ENCODE results near the gene RAPGEF4.

Gene RAPGEF4

DNA sequence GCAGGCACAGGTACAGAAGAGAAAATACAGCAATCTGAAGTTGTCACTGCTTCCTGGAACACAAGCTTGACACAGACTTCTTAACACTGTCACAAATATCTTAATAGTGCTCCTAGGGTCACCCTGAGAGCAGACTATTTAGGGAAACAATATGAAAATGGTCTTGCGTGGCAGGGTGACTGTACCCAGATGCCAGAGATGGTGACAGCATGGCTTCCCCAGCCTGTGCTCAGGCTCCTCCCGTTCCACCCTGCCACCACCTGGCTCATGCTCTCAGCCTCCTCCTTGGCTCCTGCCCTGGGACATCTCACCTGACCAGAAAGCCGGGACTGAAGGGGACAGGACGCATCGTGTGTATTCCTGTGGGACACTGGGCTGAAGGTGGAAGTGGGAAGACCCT, 111.5 kb downstream of the RAPGEF4 start:
- Histone ChIP-seq H3K9ac (ENCODE audit: low read length) (no peak overlapping the region), H3K4me3 (ENCODE audit: low read length) (no peak overlapping the region)

DNA sequence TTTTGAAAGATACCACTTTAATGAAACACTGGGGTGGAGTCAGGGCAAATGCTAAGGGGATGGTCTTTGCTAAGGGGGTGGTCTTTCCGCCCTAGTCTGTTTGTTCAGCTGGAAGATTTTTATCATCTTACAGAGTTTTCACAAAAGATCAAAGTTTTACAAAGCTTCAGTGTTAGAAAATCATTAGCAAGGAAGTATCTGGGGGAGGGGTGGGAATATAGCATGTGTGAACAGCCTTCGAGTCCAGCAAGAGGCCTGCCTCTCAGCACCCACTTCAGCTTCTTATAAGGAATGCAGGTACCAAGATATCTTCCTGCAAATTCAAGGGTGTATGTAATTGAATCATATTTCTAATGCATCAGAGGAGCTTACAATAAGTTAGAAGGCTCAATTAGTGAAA, 112.9 kb downstream of the RAPGEF4 start:
- H3K36me3 ChIP-seq (ENCODE audit: control insufficient read depth, insufficient read depth, low read length, severe bottlenecking): no peaks in the 10 kb centered on the region
- DNase-seq (ENCODE audit: low read depth): no peak
- peaks cover 8% of the 10 kb centered on the region for H3K4me1 ChIP-seq (ENCODE audit: control insufficient read depth, insufficient read depth, low read length)
- H3K4me3 ChIP-seq (ENCODE audit: low read length): no peak overlapping the region
- H3K9me3 ChIP-seq (ENCODE audit: control insufficient read depth, low read length): peaks cover 3% of the 10 kb centered on the region
- H3K9ac ChIP-seq (ENCODE audit: low read length): no peak overlapping the region
- H3K27me3 ChIP-seq (replicated peaks; ENCODE audit: control insufficient read depth, insufficient read depth, low read length): no peaks in the 10 kb centered on the region

More for the DNA sequence above, 111.5 kb downstream of the RAPGEF4 start:
- DNase-seq (ENCODE audit: low read depth): no peak
- no peaks in the 10 kb centered on the region for H3K27me3 ChIP-seq (replicated peaks; ENCODE audit: control insufficient read depth, insufficient read depth, low read length)
- H3K36me3 ChIP-seq (ENCODE audit: control insufficient read depth, insufficient read depth, low read length, severe bottlenecking): no peaks in the 10 kb centered on the region
- H3K4me1 ChIP-seq (ENCODE audit: control insufficient read depth, insufficient read depth, low read length): peaks cover 8% of the 10 kb centered on the region
- H3K9me3 ChIP-seq (ENCODE audit: control insufficient read depth, low read length): peaks cover 3% of the 10 kb centered on the region

DNA sequence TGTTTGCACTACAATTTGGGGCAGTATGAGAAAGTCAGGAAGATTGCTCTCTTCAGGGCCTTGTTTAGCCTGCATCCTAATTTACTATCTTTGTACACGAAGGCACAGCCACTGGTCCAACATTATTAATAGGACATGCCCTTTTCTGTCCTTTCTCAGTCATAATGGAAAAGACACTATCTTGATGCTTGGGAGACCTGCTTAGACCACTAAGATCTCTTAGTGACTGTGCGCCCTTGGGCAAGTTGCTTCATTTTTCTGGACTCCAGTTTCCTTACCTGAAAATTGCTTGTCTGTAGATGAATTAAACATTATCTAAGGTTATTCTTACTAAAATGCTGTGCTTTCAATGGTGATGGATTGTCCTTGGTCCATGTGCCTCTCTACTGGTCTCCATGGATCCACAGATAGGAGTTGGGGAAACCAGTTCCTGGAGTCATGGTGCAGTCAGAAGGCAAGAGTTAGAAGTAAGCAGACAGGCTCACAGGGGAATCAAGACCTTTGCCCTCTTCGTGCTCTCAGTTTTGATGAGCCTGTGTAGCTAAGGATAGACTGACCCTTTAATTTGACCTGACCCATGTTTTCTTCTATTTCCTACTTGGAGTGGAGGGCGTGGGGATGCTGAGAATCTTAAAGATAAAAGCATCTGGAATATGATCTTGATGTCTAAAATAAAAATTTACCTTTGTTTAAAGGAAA, 114.0 kb downstream of the RAPGEF4 start:
- Histone ChIP-seq H3K36me3 (ENCODE audit: control insufficient read depth, insufficient read depth, low read length, severe bottlenecking) (no peaks in the 10 kb centered on the region), H3K9ac (ENCODE audit: low read length) (no peak overlapping the region), H3K4me3 (ENCODE audit: low read length) (no peak overlapping the region), H3K27me3 (replicated peaks; ENCODE audit: control insufficient read depth, insufficient read depth, low read length) (no peaks in the 10 kb centered on the region), H3K9me3 (ENCODE audit: control insufficient read depth, low read length) (peaks cover 12% of the 10 kb centered on the region), H3K4me1 (ENCODE audit: control insufficient read depth, insufficient read depth, low read length) (peaks cover 8% of the 10 kb centered on the region)
- no peak for DNase-seq (ENCODE audit: low read depth)

DNA sequence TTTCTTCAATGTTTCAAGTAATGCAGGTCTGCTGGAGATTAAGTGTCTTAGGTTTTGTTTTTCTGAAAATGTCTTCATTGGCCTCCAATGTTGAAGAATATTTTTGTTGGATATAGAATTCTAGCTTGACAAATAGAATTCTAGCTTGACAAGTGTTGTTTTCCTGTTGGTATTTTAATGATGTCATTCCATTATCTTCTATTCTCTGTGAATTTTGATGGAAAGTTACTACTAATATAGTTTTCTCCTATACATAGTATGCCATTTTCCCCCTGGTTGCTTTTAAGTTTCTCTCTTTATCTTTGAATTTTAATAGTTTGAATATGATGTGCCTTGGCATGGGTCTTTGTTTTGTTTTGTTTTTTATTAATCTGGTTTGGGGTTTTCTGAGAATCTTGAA, 119.9 kb downstream of the RAPGEF4 start:
- H3K36me3 ChIP-seq (ENCODE audit: control insufficient read depth, insufficient read depth, low read length, severe bottlenecking): no peaks in the 10 kb centered on the region
- no peaks in the 10 kb centered on the region for H3K27me3 ChIP-seq (replicated peaks; ENCODE audit: control insufficient read depth, insufficient read depth, low read length)
- no peak overlapping the region for H3K9ac ChIP-seq (ENCODE audit: low read length)
- H3K4me1 ChIP-seq (ENCODE audit: control insufficient read depth, insufficient read depth, low read length): peaks cover 6% of the 10 kb centered on the region
- H3K9me3 ChIP-seq (ENCODE audit: control insufficient read depth, low read length): peaks cover 15% of the 10 kb centered on the region
- DNase-seq (ENCODE audit: low read depth): no peak
- H3K4me3 ChIP-seq (ENCODE audit: low read length): no peak overlapping the region

DNA sequence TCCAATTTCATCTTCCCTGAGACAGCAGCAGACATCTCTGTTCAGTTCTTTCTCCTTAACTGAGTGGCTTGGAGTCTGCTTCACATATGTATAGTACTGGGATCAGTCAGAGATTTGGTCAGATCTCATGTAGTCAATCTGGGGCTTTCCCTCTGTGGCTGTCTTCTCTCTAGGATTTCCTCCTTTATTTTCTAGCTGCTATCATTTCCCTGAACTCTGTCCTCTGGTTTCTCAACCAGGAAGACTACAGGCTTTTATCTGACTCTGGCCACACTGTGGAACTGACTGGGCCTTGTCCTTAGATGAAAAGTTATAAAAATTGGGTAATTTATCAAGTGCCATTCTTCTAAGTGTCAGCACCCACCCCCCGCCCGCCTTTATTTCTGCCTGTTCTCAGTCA, 121.0 kb downstream of the RAPGEF4 start:
- no peak for DNase-seq (ENCODE audit: low read depth)
- Histone ChIP-seq H3K27me3 (replicated peaks; ENCODE audit: control insufficient read depth, insufficient read depth, low read length) (no peaks in the 10 kb centered on the region), H3K9me3 (ENCODE audit: control insufficient read depth, low read length) (peaks cover 12% of the 10 kb centered on the region)

DNA sequence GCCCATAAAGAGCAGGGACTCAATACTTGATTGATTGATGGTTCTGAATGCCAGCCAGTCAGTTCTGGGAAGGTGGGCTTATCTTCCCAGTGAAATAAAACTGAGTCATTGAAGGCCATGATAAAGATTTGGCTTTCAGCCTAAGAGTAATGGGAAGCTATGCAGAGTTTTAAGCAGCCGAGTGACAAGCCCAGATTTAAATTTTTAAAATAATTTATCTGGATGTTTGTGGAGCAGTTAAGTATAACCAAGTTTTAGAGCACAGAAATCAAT, 122.8 kb downstream of the RAPGEF4 start:
- Histone ChIP-seq H3K27me3 (replicated peaks; ENCODE audit: control insufficient read depth, insufficient read depth, low read length) (no peaks in the 10 kb centered on the region), H3K9ac (ENCODE audit: low read length) (no peak overlapping the region), H3K9me3 (ENCODE audit: control insufficient read depth, low read length) (peaks cover 12% of the 10 kb centered on the region), H3K4me1 (ENCODE audit: control insufficient read depth, insufficient read depth, low read length) (peaks cover 6% of the 10 kb centered on the region), H3K4me3 (ENCODE audit: low read length) (no peak overlapping the region), H3K36me3 (ENCODE audit: control insufficient read depth, insufficient read depth, low read length, severe bottlenecking) (no peaks in the 10 kb centered on the region)
- DNase-seq (ENCODE audit: low read depth): no peak

More for the DNA sequence above, 121.0 kb downstream of the RAPGEF4 start:
- H3K4me3 ChIP-seq (ENCODE audit: low read length): no peak overlapping the region
- H3K9ac ChIP-seq (ENCODE audit: low read length): no peak overlapping the region
- H3K4me1 ChIP-seq (ENCODE audit: control insufficient read depth, insufficient read depth, low read length): peaks cover 6% of the 10 kb centered on the region
- H3K36me3 ChIP-seq (ENCODE audit: control insufficient read depth, insufficient read depth, low read length, severe bottlenecking): no peaks in the 10 kb centered on the region

DNA sequence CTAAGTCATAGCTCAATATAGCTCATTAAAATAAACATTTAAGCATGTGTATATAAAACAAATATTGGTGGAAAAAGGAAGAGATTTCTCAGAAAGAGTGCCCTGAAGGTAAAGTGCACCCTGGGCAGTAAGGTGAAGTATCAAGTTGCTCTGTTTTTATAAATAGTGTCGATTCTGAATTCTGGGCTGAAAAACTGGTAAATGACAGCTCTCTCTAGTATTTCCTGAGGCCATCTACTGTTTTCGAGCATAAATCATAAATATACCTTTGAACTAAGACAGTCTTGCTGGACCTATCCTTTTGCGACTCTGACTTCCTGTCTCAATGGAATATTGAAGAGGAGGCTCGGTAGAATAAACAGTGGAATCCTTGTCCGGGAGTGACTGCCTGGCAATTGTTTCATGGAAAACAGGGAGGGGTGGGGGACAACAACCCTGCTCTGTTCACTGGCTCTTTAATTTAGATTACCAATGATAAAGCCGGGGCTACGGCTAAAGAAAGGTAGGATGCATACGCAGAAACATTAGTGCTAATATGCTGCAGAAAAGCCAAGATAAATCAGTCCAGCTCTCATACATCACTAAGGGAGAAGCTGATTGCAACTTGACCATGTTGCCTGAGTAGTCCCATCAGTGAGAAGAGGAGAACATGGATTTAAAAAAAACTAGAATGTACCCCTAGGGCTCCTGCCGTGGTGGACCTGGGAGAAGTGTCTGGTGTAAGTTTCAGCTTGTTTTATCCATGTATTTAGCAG, 124.1 kb downstream of the RAPGEF4 start:
- no peak for DNase-seq (ENCODE audit: low read depth)
- H3K36me3 ChIP-seq (ENCODE audit: control insufficient read depth, insufficient read depth, low read length, severe bottlenecking): no peaks in the 10 kb centered on the region
- no peak overlapping the region for H3K9ac ChIP-seq (ENCODE audit: low read length)
- peaks cover 6% of the 10 kb centered on the region for H3K4me1 ChIP-seq (ENCODE audit: control insufficient read depth, insufficient read depth, low read length)
- H3K27me3 ChIP-seq (replicated peaks; ENCODE audit: control insufficient read depth, insufficient read depth, low read length): no peaks in the 10 kb centered on the region
- H3K9me3 ChIP-seq (ENCODE audit: control insufficient read depth, low read length): peaks cover 2% of the 10 kb centered on the region
- no peak overlapping the region for H3K4me3 ChIP-seq (ENCODE audit: low read length)

DNA sequence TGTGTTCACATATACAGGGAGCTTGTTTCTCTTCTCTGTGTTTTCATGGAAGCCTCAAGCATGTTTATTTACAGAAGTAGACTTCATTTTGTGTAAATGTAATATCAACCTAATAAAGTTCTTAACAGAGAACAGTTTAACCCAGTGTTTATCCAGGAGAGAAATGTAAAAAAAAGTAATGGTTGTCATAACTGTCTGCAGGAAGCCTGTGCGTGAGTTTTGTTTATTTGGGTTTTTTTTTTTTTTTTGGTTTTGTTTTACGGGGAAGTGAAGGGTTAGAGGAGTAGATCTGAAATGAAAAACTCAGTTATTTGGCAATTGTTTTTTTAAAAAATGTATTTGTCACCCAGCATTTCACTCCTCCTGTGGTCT, 124.7 kb downstream of the RAPGEF4 start:
- Histone ChIP-seq H3K4me1 (ENCODE audit: control insufficient read depth, insufficient read depth, low read length) (peaks cover 6% of the 10 kb centered on the region), H3K36me3 (ENCODE audit: control insufficient read depth, insufficient read depth, low read length, severe bottlenecking) (no peaks in the 10 kb centered on the region), H3K9me3 (ENCODE audit: control insufficient read depth, low read length) (no peaks in the 10 kb centered on the region), H3K27me3 (replicated peaks; ENCODE audit: control insufficient read depth, insufficient read depth, low read length) (no peaks in the 10 kb centered on the region), H3K4me3 (ENCODE audit: low read length) (no peak overlapping the region), H3K9ac (ENCODE audit: low read length) (no peak overlapping the region)
- DNase-seq (ENCODE audit: low read depth): no peak

DNA sequence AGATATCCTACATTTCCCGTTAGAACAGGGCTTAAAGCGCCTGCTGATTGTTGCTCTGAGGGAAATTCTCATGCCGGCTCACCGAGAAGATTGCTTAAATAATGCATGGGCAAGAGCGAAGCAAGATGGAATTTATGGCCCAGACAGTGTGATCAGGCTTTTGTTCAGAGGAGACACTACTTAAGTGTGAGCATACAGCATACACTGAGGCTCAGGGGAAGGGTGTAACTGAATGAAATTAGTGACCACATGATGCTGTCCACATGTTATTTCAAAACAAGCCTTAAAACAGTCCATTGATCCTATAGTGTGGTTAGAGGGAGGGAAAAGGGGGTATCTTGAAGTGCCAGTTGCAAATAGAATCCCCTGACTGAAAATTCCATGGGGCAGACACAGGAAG, 125.5 kb downstream of the RAPGEF4 start:
- H3K4me3 ChIP-seq (ENCODE audit: low read length): no peak overlapping the region
- H3K36me3 ChIP-seq (ENCODE audit: control insufficient read depth, insufficient read depth, low read length, severe bottlenecking): no peaks in the 10 kb centered on the region
- H3K27me3 ChIP-seq (replicated peaks; ENCODE audit: control insufficient read depth, insufficient read depth, low read length): no peaks in the 10 kb centered on the region
- no peak overlapping the region for H3K9ac ChIP-seq (ENCODE audit: low read length)
- H3K9me3 ChIP-seq (ENCODE audit: control insufficient read depth, low read length): no peaks in the 10 kb centered on the region
- DNase-seq (ENCODE audit: low read depth): no peak
- peaks cover 6% of the 10 kb centered on the region for H3K4me1 ChIP-seq (ENCODE audit: control insufficient read depth, insufficient read depth, low read length)

DNA sequence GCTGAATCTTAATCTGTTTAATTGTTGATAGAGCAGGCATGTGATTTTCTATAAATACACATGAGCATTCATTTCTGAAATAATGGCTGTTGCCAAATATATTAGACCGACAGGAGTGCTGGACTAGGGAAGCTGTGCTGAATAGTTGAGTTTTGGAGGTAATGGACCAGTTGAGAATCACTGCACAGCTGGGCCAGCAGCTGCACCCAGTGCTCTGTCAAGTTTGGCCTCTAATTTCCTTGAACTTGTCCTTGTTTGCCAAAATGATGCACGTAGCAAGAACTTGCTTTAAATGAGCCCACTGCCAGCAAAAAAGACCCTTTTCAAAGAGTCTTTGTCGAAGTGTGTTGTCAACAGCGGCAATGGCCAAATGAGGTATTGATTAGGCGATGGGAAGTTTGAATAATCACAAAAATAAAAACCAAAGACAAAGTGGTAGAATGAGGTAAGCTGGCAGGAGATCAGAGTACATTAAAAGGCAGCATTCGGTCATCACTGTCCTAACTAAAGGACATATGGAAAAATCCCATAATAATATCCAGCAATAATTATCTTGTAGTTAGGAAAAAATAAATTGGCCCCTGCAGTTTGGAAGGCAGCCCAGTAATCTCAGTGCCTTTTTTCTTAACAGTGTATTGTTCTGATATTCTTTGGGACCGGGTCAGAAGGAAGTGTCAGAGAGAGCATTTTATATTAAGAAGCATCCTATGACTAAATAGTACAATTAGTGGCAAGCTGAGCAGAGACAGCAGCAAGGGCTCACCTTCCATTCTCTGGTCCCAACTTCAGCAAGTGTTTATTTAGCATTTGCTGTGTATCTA, 126.2 kb downstream of the RAPGEF4 start:
- Histone ChIP-seq H3K4me3 (ENCODE audit: low read length) (no peak overlapping the region), H3K27me3 (replicated peaks; ENCODE audit: control insufficient read depth, insufficient read depth, low read length) (no peaks in the 10 kb centered on the region), H3K9me3 (ENCODE audit: control insufficient read depth, low read length) (no peaks in the 10 kb centered on the region), H3K9ac (ENCODE audit: low read length) (no peak overlapping the region), H3K4me1 (ENCODE audit: control insufficient read depth, insufficient read depth, low read length) (peaks cover 6% of the 10 kb centered on the region), H3K36me3 (ENCODE audit: control insufficient read depth, insufficient read depth, low read length, severe bottlenecking) (no peaks in the 10 kb centered on the region)
- DNase-seq (ENCODE audit: low read depth): no peak

DNA sequence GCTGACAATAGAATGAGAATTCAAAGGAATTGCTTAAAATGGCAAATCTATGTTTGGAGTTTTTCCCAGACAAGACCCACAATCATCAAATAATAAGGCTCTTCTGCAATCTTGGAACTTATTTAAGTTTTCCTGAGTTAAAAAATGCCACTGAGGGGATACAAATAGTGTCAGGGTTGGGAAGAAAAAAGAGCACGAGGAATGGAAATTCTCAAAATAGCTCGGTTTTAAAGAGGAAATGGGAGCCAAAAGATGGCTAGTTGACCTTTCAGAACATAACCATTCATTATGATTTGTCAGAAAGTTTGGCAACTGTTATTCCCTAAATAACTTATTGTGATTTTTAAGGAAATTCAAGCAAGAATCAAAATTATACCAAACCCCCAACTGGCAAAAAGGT, 127.7 kb downstream of the RAPGEF4 start:
- Histone ChIP-seq H3K9me3 (ENCODE audit: control insufficient read depth, low read length) (no peaks in the 10 kb centered on the region), H3K4me1 (ENCODE audit: control insufficient read depth, insufficient read depth, low read length) (peaks cover under 1% of the 10 kb centered on the region), H3K27me3 (replicated peaks; ENCODE audit: control insufficient read depth, insufficient read depth, low read length) (no peaks in the 10 kb centered on the region), H3K4me3 (ENCODE audit: low read length) (no peak overlapping the region), H3K36me3 (ENCODE audit: control insufficient read depth, insufficient read depth, low read length, severe bottlenecking) (no peaks in the 10 kb centered on the region), H3K9ac (ENCODE audit: low read length) (no peak overlapping the region)
- DNase-seq (ENCODE audit: low read depth): no peak
